GM23248 (cell line): ENCODE data around the gene PRR9. TPM values are rescaled to one million over a fixed set of nuclear protein-coding genes. Genes with fewer than 3 reads are reported as not detected.

Experiments used
- DNase-seq: peaks from one replicate; pipeline ENCODE4 v3.0.0-alpha.2; 2015
- H2AFZ ChIP-seq: fragments of 200-600 bp; sonication (generic); 2 replicates; pipeline ENCODE4 v1.6.1; 2016; ENCODE audit warnings: antibody characterized with exemption
- H3F3A ChIP-seq: fragments of 200-600 bp; sonication (generic); 2 replicates; pipeline ENCODE4 v1.6.1; 2016; ENCODE audit warnings: mild to moderate bottlenecking, antibody characterized with exemption, mixed run types; ENCODE audit not compliant: insufficient read depth
- H3K27ac ChIP-seq: fragments of 200-600 bp; sonication (generic); 2 replicates; pipeline ENCODE4 v1.5.1; 2016; ENCODE audit warnings: mild to moderate bottlenecking
- H3K27me3 ChIP-seq: fragments of 200-600 bp; sonication (generic); replicated peaks from 2 replicates; pipeline ENCODE4 v1.6.1; 2016; ENCODE audit warnings: mild to moderate bottlenecking; ENCODE audit not compliant: insufficient read depth
- H3K36me3 ChIP-seq: fragments of 200-600 bp; sonication (generic); 2 replicates; pipeline ENCODE4 v1.6.1; 2016; ENCODE audit warnings: low read depth, mild to moderate bottlenecking
- H3K4me1 ChIP-seq: fragments of 200-600 bp; sonication (generic); 2 replicates; pipeline ENCODE4 v1.6.1; 2016; ENCODE audit warnings: mild to moderate bottlenecking; ENCODE audit not compliant: insufficient read depth
- H3K4me2 ChIP-seq: fragments of 200-600 bp; sonication (generic); one replicate; pipeline ENCODE4 v1.6.1; 2016; ENCODE audit warnings: mild to moderate bottlenecking; ENCODE audit not compliant: unreplicated experiment
- H3K4me3 ChIP-seq: fragments of 200-600 bp; sonication (generic); 2 replicates; pipeline ENCODE4 v1.5.1; 2016; ENCODE audit warnings: mild to moderate bottlenecking
- H3K79me2 ChIP-seq: fragments of 200-600 bp; sonication (generic); 2 replicates; pipeline ENCODE4 v1.6.1; 2016; ENCODE audit warnings: mild to moderate bottlenecking; ENCODE audit not compliant: insufficient read depth
- H3K9ac ChIP-seq: fragments of 200-600 bp; sonication (generic); 2 replicates; pipeline ENCODE4 v1.6.1; 2016; ENCODE audit warnings: mild to moderate bottlenecking
- H3K9me2 ChIP-seq: fragments of 200-600 bp; sonication (generic); 2 replicates; pipeline ENCODE4 v1.6.1; 2016; ENCODE audit warnings: mixed run types, mild to moderate bottlenecking, moderate library complexity; ENCODE audit not compliant: insufficient read depth
- H3K9me3 ChIP-seq: fragments of 200-600 bp; sonication (generic); one replicate; pipeline ENCODE4 v1.6.1; 2017; ENCODE audit warnings: low read depth
- H4K20me1 ChIP-seq: fragments of 200-600 bp; sonication (generic); 2 replicates; pipeline ENCODE4 v1.6.0; 2016; ENCODE audit not compliant: insufficient read depth
- EZH2 ChIP-seq: fragments of 200-600 bp; sonication (generic); IDR thresholded peaks from 2 replicates; pipeline ENCODE4 v1.6.1; 2018; ENCODE audit warnings: antibody characterized with exemption, mild to moderate bottlenecking; ENCODE audit not compliant: insufficient read depth, poor library complexity, severe bottlenecking
- EZH2phosphoT487 ChIP-seq: fragments of 200-600 bp; sonication (generic); IDR thresholded peaks from 2 replicates; pipeline ENCODE4 v1.6.1; 2018; ENCODE audit warnings: antibody characterized with exemption, moderate library complexity, mild to moderate bottlenecking, low read depth; ENCODE audit not compliant: insufficient read depth
- WGBS, 2 experiments: methylation state at CpG; one replicate each; pipeline ENCODE4 v1.1.6; 2015 to 2017; ENCODE audit warnings: low lambda C conversion rate in 2 of 2, low coverage in 1 of 2; ENCODE audit errors: missing lambda C conversion rate in 2 of 2; 5-methylcytosine and 5-hydroxymethylcytosine counted together
- in situ Hi-C: fragments of 300-500 bp; cut with MboI; formaldehyde crosslinking; loops from 2 replicates; pipeline ENCODE4 v1.15.0; 2020
- polyA plus RNA-seq: library from polyadenylated mRNA; unstranded; fragments of >200 nt; fragmentation: Nextera tagmentation; extraction: Ambion mirVana; gene quantifications from 2 replicates; pipeline ENCODE4 v1.2.1, GENCODE V29; 2016
- total RNA-seq: library from RNA; depleted of rRNA; stranded (reverse); fragments of >200 nt; shearing (Covaris generic); gene quantifications from 2 replicates; pipeline ENCODE4 v1.2.3, GENCODE V29; 2014; rRNA removed

The PRR9 gene
- total and polyA plus RNA-seq, 2 experiments from 2014 or later = 0.30 TPM; not detected in 1

GRCh38 chr1:153262070-153262366 lies 44.6 kb downstream of the PRR9 start:
- Histone ChIP-seq H3K4me1 (0 out of 2 replicates have a peak, but pooled peaks cover 4% of the 10 kb centered on the region), H3K9me2 (no peaks in the 10 kb centered on the region), H3K4me3 (peak overlapping the region; percentile 63; the same call in 1 of the 2 replicates), H3K9me3 (no peaks in the 10 kb centered on the region), H3K36me3 (no peaks in the 10 kb centered on the region), H3K27ac (no peak overlapping the region), H2AFZ (peak overlapping the region; percentile 28; the same call in 1 of the 2 replicates), H4K20me1 (no peaks in the 10 kb centered on the region), H3K79me2 (no peaks in the 10 kb centered on the region), H3K27me3 (peaks cover 47% of the 10 kb centered on the region), H3F3A (no peaks in the 10 kb centered on the region), H3K9ac (no peak overlapping the region), H3K4me2 (peak overlapping the region; percentile 68)
- in situ Hi-C loops = no loop called here
- no peak for DNase-seq
- WGBS, 2 experiments = 14 to 18% methylated on average over 6 of the region's 6 CpGs
- TF ChIP-seq EZH2phosphoT487 (no peak), EZH2 (peak; percentile 53)

- H3F3A ChIP-seq = no peaks in the 10 kb centered on the region
- no peak overlapping the region for H3K4me3 ChIP-seq
- peaks cover 47% of the 10 kb centered on the region for H3K27me3 ChIP-seq
- no peaks in the 10 kb centered on the region for H3K36me3 ChIP-seq
- no peak overlapping the region for H3K4me2 ChIP-seq
- no peak overlapping the region for H2AFZ ChIP-seq
- H3K9ac ChIP-seq = no peak overlapping the region
- H3K4me1 ChIP-seq = 0 out of 2 replicates have a peak, but pooled peaks cover 4% of the 10 kb centered on the region
- no peaks in the 10 kb centered on the region for H3K79me2 ChIP-seq
- DNase-seq = no peak
- H3K9me2 ChIP-seq = no peaks in the 10 kb centered on the region
- no peak overlapping the region for H3K27ac ChIP-seq
- in situ Hi-C loops = no loop called here
- no peaks in the 10 kb centered on the region for H4K20me1 ChIP-seq
- WGBS, 2 experiments = 16 to 19% methylated on average over 10 of the region's 10 CpGs
- TF ChIP-seq EZH2phosphoT487 (no peak), EZH2 (no peak)
- no peaks in the 10 kb centered on the region for H3K9me3 ChIP-seq
Observed at GRCh38 chr1:153262462-153263157, 45.2 kb downstream of the PRR9 start.

- H3K9ac ChIP-seq = no peak overlapping the region
- 0 out of 2 replicates have a peak, but pooled peaks cover 4% of the 10 kb centered on the region for H3K4me1 ChIP-seq
- no peaks in the 10 kb centered on the region for H3K79me2 ChIP-seq
- H2AFZ ChIP-seq = no peak overlapping the region
- no peaks in the 10 kb centered on the region for H3F3A ChIP-seq
- H3K36me3 ChIP-seq = no peaks in the 10 kb centered on the region
- no peaks in the 10 kb centered on the region for H3K9me2 ChIP-seq
- TF ChIP-seq EZH2phosphoT487 = no peak
- TF ChIP-seq EZH2 = no peak
- no peak overlapping the region for H3K4me3 ChIP-seq
- no peak overlapping the region for H3K27ac ChIP-seq
- WGBS, 2 experiments = 6 to 9% methylated on average over 1 of the region's 1 CpG
- in situ Hi-C loops = no loop called here
- no peak for DNase-seq
- no peaks in the 10 kb centered on the region for H4K20me1 ChIP-seq
- H3K9me3 ChIP-seq = no peaks in the 10 kb centered on the region
- H3K4me2 ChIP-seq = no peak overlapping the region
- peaks cover 47% of the 10 kb centered on the region for H3K27me3 ChIP-seq
Observed at GRCh38 chr1:153265457-153265856, 48.1 kb downstream of the PRR9 start.

Other genes starting within 250 kb of the PRR9 start
- gene SPRR4, start 246.9 kb upstream of the PRR9 start, total RNA-seq = not detected in 2 replicates
- gene SPRR4, start 246.9 kb upstream of the PRR9 start, polyA plus RNA-seq = not detected in 2 replicates
- not detected in 2 replicates for gene SPRR1A, start 233.5 kb upstream of the PRR9 start, total RNA-seq
- gene SPRR1A, start 233.5 kb upstream of the PRR9 start, polyA plus RNA-seq = not detected in 2 replicates
- not detected in 2 replicates for gene SPRR3, start 215.8 kb upstream of the PRR9 start, total RNA-seq
- not detected in 2 replicates for gene SPRR3, start 215.8 kb upstream of the PRR9 start, polyA plus RNA-seq
- not detected in 2 replicates for gene SPRR1B, start 186.4 kb upstream of the PRR9 start, total RNA-seq
- gene SPRR1B, start 186.4 kb upstream of the PRR9 start, polyA plus RNA-seq = not detected in 2 replicates
- gene SPRR2D, start 176.5 kb upstream of the PRR9 start, total RNA-seq = not detected in 2 replicates
- gene SPRR2D, start 176.5 kb upstream of the PRR9 start, polyA plus RNA-seq = not detected in 2 replicates
- not detected in 2 replicates for gene SPRR2A, start 160.1 kb upstream of the PRR9 start, total RNA-seq
- not detected in 2 replicates for gene SPRR2A, start 160.1 kb upstream of the PRR9 start, polyA plus RNA-seq
- not detected in 2 replicates for gene SPRR2B, start 146.0 kb upstream of the PRR9 start, total RNA-seq
- gene SPRR2B, start 146.0 kb upstream of the PRR9 start, polyA plus RNA-seq = not detected in 2 replicates
- not detected in 2 replicates for gene SPRR2E, start 123.1 kb upstream of the PRR9 start, total RNA-seq
- not detected in 2 replicates for gene SPRR2E, start 123.1 kb upstream of the PRR9 start, polyA plus RNA-seq
- not detected in 2 replicates for gene SPRR2F, start 104.1 kb upstream of the PRR9 start, total RNA-seq
- gene SPRR2F, start 104.1 kb upstream of the PRR9 start, polyA plus RNA-seq = not detected in 2 replicates
- not detected in 2 replicates for gene SPRR2G, start 66.7 kb upstream of the PRR9 start, total RNA-seq
- gene SPRR2G, start 66.7 kb upstream of the PRR9 start, polyA plus RNA-seq = not detected in 2 replicates
- not detected in 2 replicates for gene LELP1, start 14.2 kb upstream of the PRR9 start, total RNA-seq
- not detected in 2 replicates for gene LELP1, start 14.2 kb upstream of the PRR9 start, polyA plus RNA-seq
- not detected in 2 replicates for gene LORICRIN, start 42.1 kb downstream of the PRR9 start, total RNA-seq
- gene LORICRIN, start 42.1 kb downstream of the PRR9 start, polyA plus RNA-seq = not detected in 2 replicates
- not detected in 2 replicates for gene PGLYRP3, start 95.4 kb downstream of the PRR9 start, total RNA-seq
- gene PGLYRP3, start 95.4 kb downstream of the PRR9 start, polyA plus RNA-seq = not detected in 2 replicates
- gene PGLYRP4, start 131.3 kb downstream of the PRR9 start, total RNA-seq = not detected in 2 replicates
- not detected in 2 replicates for gene PGLYRP4, start 131.3 kb downstream of the PRR9 start, polyA plus RNA-seq
- not detected in 2 replicates for gene S100A9, start 140.3 kb downstream of the PRR9 start, total RNA-seq
- gene S100A9, start 140.3 kb downstream of the PRR9 start, polyA plus RNA-seq = not detected in 2 replicates
- not detected in 2 replicates for gene S100A12, start 158.0 kb downstream of the PRR9 start, total RNA-seq
- gene S100A12, start 158.0 kb downstream of the PRR9 start, polyA plus RNA-seq = not detected in 2 replicates
- gene S100A8, start 173.5 kb downstream of the PRR9 start, total RNA-seq = not detected in 2 replicates
- not detected in 2 replicates for gene S100A8, start 173.5 kb downstream of the PRR9 start, polyA plus RNA-seq
- not detected in 2 replicates for gene S100A7A, start 198.9 kb downstream of the PRR9 start, total RNA-seq
- gene S100A7A, start 198.9 kb downstream of the PRR9 start, polyA plus RNA-seq = not detected in 2 replicates
- gene S100A7, start 243.1 kb downstream of the PRR9 start, total RNA-seq = not detected in 2 replicates
- gene S100A7, start 243.1 kb downstream of the PRR9 start, polyA plus RNA-seq = not detected in 2 replicates